ENCODE data around the gene CMTR1. TPM values are rescaled to one million over a fixed set of nuclear protein-coding genes. Genes with fewer than 3 reads are reported as not detected.
"Not testable (repeated sequence)": the region's sequence is repeated elsewhere in the genome, so short reads cannot be mapped to it uniquely, and the experiment has no call there.

The CMTR1 gene
- total RNA-seq, 4 donors from 2014 or later = 27.0 to 65.7 (median 28.9) TPM

- H3K36me3 ChIP-seq = no peaks in the 10 kb centered on the region
- H3K27me3 ChIP-seq = no peaks in the 10 kb centered on the region
- no peaks in the 10 kb centered on the region for H3K9me3 ChIP-seq
- no peak within 1 kb of the TSS for H3K27ac ChIP-seq
- H3K4me1 ChIP-seq = peaks cover 13% of the 10 kb centered on the region
- 2% methylated on average over 38 of the region's 38 CpGs for WGBS
- H3K4me3 ChIP-seq = peak within 1 kb of the TSS; percentile 69
- DNase-seq (ENCODE audit: low spot score in 2 of 2) = peak; percentile 96 to 98
- no peak for TF ChIP-seq EP300 (IDR thresholded peaks at IDR 0.05)
- TF ChIP-seq POLR2A (IDR thresholded peaks at IDR 0.05) = no peak
- no peak for TF ChIP-seq CTCF (IDR thresholded peaks at IDR 0.05)
- TF ChIP-seq POLR2AphosphoS5 (IDR thresholded peaks at IDR 0.05) = no peak
Observed at GRCh38 chr6:37499433-37500293, 66.6 kb downstream of the CMTR1 start, which contains the start of gene CCDC167. TSS of gene CCDC167 (minus strand) at chr6:37499893. CDS start at chr6:37499863, 30 bp downstream.

GRCh38 chr6:37500294-37500608, 67.2 kb downstream of the CMTR1 start:
- Histone ChIP-seq H3K27me3 (no peaks in the 10 kb centered on the region), H3K4me3 (peak overlapping the region; percentile 69), H3K9me3 (no peaks in the 10 kb centered on the region), H3K36me3 (no peaks in the 10 kb centered on the region), H3K27ac (no peak overlapping the region), H3K4me1 (peaks cover 13% of the 10 kb centered on the region)
- TF ChIP-seq POLR2A (IDR thresholded peaks at IDR 0.05) (no peak), POLR2AphosphoS5 (IDR thresholded peaks at IDR 0.05) (no peak), EP300 (IDR thresholded peaks at IDR 0.05) (no peak), CTCF (IDR thresholded peaks at IDR 0.05) (no peak)
- 71% methylated on average over 4 of the region's 4 CpGs for WGBS
- no peak for DNase-seq (ENCODE audit: low spot score in 2 of 2)

GRCh38 chr6:37500904-37501303, 67.9 kb downstream of the CMTR1 start:
- not testable (repeated sequence) for H3K27me3 ChIP-seq; H3K4me3 ChIP-seq; DNase-seq (ENCODE audit: low spot score in 2 of 2); H3K36me3 ChIP-seq; H3K9me3 ChIP-seq; H3K27ac ChIP-seq
- WGBS = 95% methylated on average over 6 of the region's 6 CpGs
- H3K4me1 ChIP-seq = peaks cover 13% of the 10 kb centered on the region

- DNase-seq (ENCODE audit: low spot score in 2 of 2) = no peak
- no peak overlapping the region for H3K27ac ChIP-seq
- no peaks in the 10 kb centered on the region for H3K36me3 ChIP-seq
- 73% methylated on average over 10 of the region's 10 CpGs for WGBS
- TF ChIP-seq EP300 (IDR thresholded peaks at IDR 0.05) (no peak), POLR2A (IDR thresholded peaks at IDR 0.05) (no peak), CTCF (IDR thresholded peaks at IDR 0.05) (no peak), POLR2AphosphoS5 (IDR thresholded peaks at IDR 0.05) (no peak)
- peaks cover 13% of the 10 kb centered on the region for H3K4me1 ChIP-seq
- H3K4me3 ChIP-seq = no peak overlapping the region
- no peaks in the 10 kb centered on the region for H3K9me3 ChIP-seq
- no peaks in the 10 kb centered on the region for H3K27me3 ChIP-seq
Observed at GRCh38 chr6:37501632-37502491, 68.8 kb downstream of the CMTR1 start.

- Histone ChIP-seq H3K9me3 (no peaks in the 10 kb centered on the region), H3K4me3 (no peak overlapping the region), H3K36me3 (no peaks in the 10 kb centered on the region), H3K27me3 (no peaks in the 10 kb centered on the region), H3K27ac (no peak overlapping the region), H3K4me1 (peaks cover 13% of the 10 kb centered on the region)
- no peak for DNase-seq (ENCODE audit: low spot score in 2 of 2)
- 62% methylated on average over 7 of the region's 7 CpGs for WGBS
- no peak for TF ChIP-seq POLR2A (IDR thresholded peaks at IDR 0.05)
- no peak for TF ChIP-seq CTCF (IDR thresholded peaks at IDR 0.05)
- TF ChIP-seq POLR2AphosphoS5 (IDR thresholded peaks at IDR 0.05) = no peak
- no peak for TF ChIP-seq EP300 (IDR thresholded peaks at IDR 0.05)
Observed at GRCh38 chr6:37502703-37503291, 69.8 kb downstream of the CMTR1 start.

All from suprapubic skin (tissue), 4 donors.